HepG2 (cell line): ENCODE results near the gene MARF1. TPM values are rescaled to one million over a fixed set of nuclear protein-coding genes. Genes with fewer than 3 reads are reported as not detected.

ENCODE experiments used
- AHR ChIP-seq: IDR thresholded peaks from 2 replicates; pipeline ENCODE4 v1.6.1; 2018; ENCODE audit warnings: missing genetic modification reagents, missing compliant biosample characterization
- ARHGAP35 ChIP-seq: sonication (generic); formaldehyde crosslinking; IDR thresholded peaks from 2 replicates; pipeline ENCODE4 v1.9.0; 2022; ENCODE audit warnings: mild to moderate bottlenecking, inconsistent platforms, moderate library complexity, missing genetic modification reagents, borderline replicate concordance
- BCLAF1 ChIP-seq: fragments of 450-650 bp; IDR thresholded peaks from 2 replicates; pipeline ENCODE4 v1.6.1; 2017; ENCODE audit warnings: mild to moderate bottlenecking
- BORCS8-MEF2B ChIP-seq: sonication (generic); formaldehyde crosslinking; IDR thresholded peaks from 2 replicates; pipeline ENCODE4 v1.8.0; 2022; ENCODE audit warnings: mild to moderate bottlenecking, missing genetic modification reagents
- CHD2 ChIP-seq: IDR thresholded peaks from 2 replicates; pipeline ENCODE4 v1.6.1; 2011; ENCODE audit warnings: low read depth, low read length, improper control_type of control experiment
- CTCF ChIP-seq: sonication (generic); formaldehyde crosslinking; IDR thresholded peaks from 2 replicates; pipeline ENCODE4 v1.5.0; 2020; ENCODE audit warnings: mild to moderate bottlenecking, missing genetic modification reagents, moderate library complexity
- FOXO1 ChIP-seq: sonication (generic); formaldehyde crosslinking; IDR thresholded peaks from 2 replicates; pipeline ENCODE4 v1.4.0; 2020; ENCODE audit warnings: missing genetic modification reagents
- IKZF1 ChIP-seq: fragments of 450-650 bp; IDR thresholded peaks from 2 replicates; pipeline ENCODE4 v1.7.1; 2016
- KLF12 ChIP-seq: sonication (generic); formaldehyde crosslinking; IDR thresholded peaks from 2 replicates; pipeline ENCODE4 v1.4.0; 2020; ENCODE audit warnings: missing genetic modification reagents, borderline replicate concordance
- MTF1 ChIP-seq: sonication (generic); formaldehyde crosslinking; IDR thresholded peaks from 2 replicates; pipeline ENCODE4 v1.5.0; 2020; ENCODE audit warnings: missing genetic modification reagents
- MXD1 ChIP-seq: sonication (generic); formaldehyde crosslinking; IDR thresholded peaks from 2 replicates; pipeline ENCODE4 v1.4.0; 2020; ENCODE audit warnings: mild to moderate bottlenecking, missing genetic modification reagents
- NFE2L2 ChIP-seq: fragments of 150-350 bp; IDR thresholded peaks from 2 replicates; pipeline ENCODE4 v1.6.1; 2014; ENCODE audit warnings: low read length
- NFYB ChIP-seq: sonication (generic); formaldehyde crosslinking; IDR thresholded peaks from 2 replicates; pipeline ENCODE4 v1.4.0; 2020; ENCODE audit warnings: missing genetic modification reagents
- NKX3-1 ChIP-seq: sonication (generic); formaldehyde crosslinking; IDR thresholded peaks from 2 replicates; pipeline ENCODE4 v1.5.0; 2020; ENCODE audit warnings: missing genetic modification reagents
- PAF1 ChIP-seq: IDR thresholded peaks from 2 replicates; pipeline ENCODE4 v1.6.1; 2016; ENCODE audit warnings: missing genetic modification reagents, missing compliant biosample characterization
- SMAD9 ChIP-seq: sonication (generic); formaldehyde crosslinking; IDR thresholded peaks from 2 replicates; pipeline ENCODE4 v1.5.1; 2020; ENCODE audit warnings: mild to moderate bottlenecking, missing genetic modification reagents
- SPEN ChIP-seq: sonication (generic); formaldehyde crosslinking; IDR thresholded peaks from 2 replicates; pipeline ENCODE4 v1.5.1; 2020; ENCODE audit warnings: low read depth, mild to moderate bottlenecking, missing genetic modification reagents
- TBX2 ChIP-seq: sonication (generic); formaldehyde crosslinking; IDR thresholded peaks from 2 replicates; pipeline ENCODE4 v1.5.0; 2020; ENCODE audit warnings: missing genetic modification reagents, mild to moderate bottlenecking, borderline replicate concordance
- ZBTB25 ChIP-seq: IDR thresholded peaks from 2 replicates; pipeline ENCODE4 v1.6.1; 2018; ENCODE audit warnings: missing genetic modification reagents
- ZFP36L2 ChIP-seq: sonication (generic); formaldehyde crosslinking; IDR thresholded peaks from 2 replicates; pipeline ENCODE4 v1.4.0; 2020; ENCODE audit warnings: missing genetic modification reagents
- ZFX ChIP-seq: sonication (generic); formaldehyde crosslinking; IDR thresholded peaks from 2 replicates; pipeline ENCODE4 v1.4.0; 2020; ENCODE audit warnings: mild to moderate bottlenecking, low read depth, missing genetic modification reagents, moderate library complexity
- ZNF432 ChIP-seq: sonication (generic); formaldehyde crosslinking; IDR thresholded peaks from 2 replicates; pipeline ENCODE4 v1.5.0; 2020; ENCODE audit warnings: missing genetic modification reagents, mild to moderate bottlenecking, borderline replicate concordance
- ZNF496 ChIP-seq: sonication (generic); formaldehyde crosslinking; IDR thresholded peaks from 2 replicates; pipeline ENCODE4 v1.8.1; 2023; ENCODE audit warnings: mild to moderate bottlenecking, moderate library complexity, missing genetic modification reagents; ENCODE audit not compliant: insufficient replicate concordance
- ZNF563 ChIP-seq: sonication (generic); formaldehyde crosslinking; IDR thresholded peaks from 2 replicates; pipeline ENCODE4 v1.8.0; 2022; ENCODE audit warnings: mild to moderate bottlenecking, moderate library complexity, missing genetic modification reagents
- ZNF598 ChIP-seq: sonication (generic); formaldehyde crosslinking; IDR thresholded peaks from 2 replicates; pipeline ENCODE4 v1.5.1; 2020; ENCODE audit warnings: mild to moderate bottlenecking, missing genetic modification reagents, borderline replicate concordance
- ZNF788 ChIP-seq: sonication (generic); formaldehyde crosslinking; IDR thresholded peaks from 2 replicates; pipeline ENCODE4 v1.5.0; 2020; ENCODE audit warnings: mild to moderate bottlenecking, missing genetic modification reagents, borderline replicate concordance
- polyA plus RNA-seq, 8 experiments: library from polyadenylated mRNA; depleted of rRNA in 3 of 8; stranded (reverse) in 7 of 8; unstranded in 1 of 8; fragments of >200 nt; fragmentation: Illumina TruSeq in 4 of 8; extraction: Trizol in 4 of 8; gene quantifications; 2 replicates each; pipeline versions ENCODE4 v1.2.1 to v1.2.3, GENCODE V29; 2011 to 2016; ENCODE audit warnings: low read depth in 4 of 8, missing spikeins in 1 of 8, mixed read lengths in 1 of 8; ENCODE audit not compliant: insufficient read depth in 1 of 8
- total RNA-seq, 5 experiments: library from RNA; depleted of rRNA; stranded (reverse); fragments of >200 nt; fragmentation: Illumina TruSeq; extraction: Trizol; gene quantifications; 2 replicates each; pipeline ENCODE4 v1.2.3, GENCODE V29; 2016; ENCODE audit warnings: low read depth in 1 of 5

Gene MARF1
- total and polyA plus RNA-seq, 2 of the 13 experiments (the other 11 are each of a cell fraction or from before 2014, with no cell fraction given), result 8.7 to 20.7 TPM

- TF ChIP-seq MTF1 (CRISPR knock-in tag) (no peak), ZFP36L2 (CRISPR knock-in tag) (no peak), ZNF496 (CRISPR knock-in tag) (no peak), MXD1 (CRISPR knock-in tag) (no peak), ZBTB25 (CRISPR knock-in tag) (no peak), PAF1 (CRISPR knock-in tag) (no peak), SPEN (CRISPR knock-in tag) (0 out of 2 replicates have a peak, but pooled peaks have one; percentile 38), NKX3-1 (CRISPR knock-in tag) (no peak), IKZF1 (no peak), NFE2L2 (no peak), FOXO1 (0 out of 2 replicates have a peak, but pooled peaks have one; percentile 44), ZNF788 (CRISPR knock-in tag) (peak; percentile 76), ZFX (CRISPR knock-in tag) (peak; percentile 32; the same call in 1 of the 2 replicates), ZNF563 (CRISPR knock-in tag) (no peak), ZNF432 (CRISPR knock-in tag) (no peak), TBX2 (CRISPR knock-in tag) (0 out of 2 replicates have a peak, but pooled peaks have one; percentile 13), CHD2 (no peak), NFYB (no peak), BCLAF1 (no peak), CTCF (CRISPR knock-in tag) (0 out of 2 replicates have a peak, but pooled peaks have one; percentile 18), AHR (CRISPR knock-in tag) (no peak), ARHGAP35 (CRISPR knock-in tag) (no peak), BORCS8-MEF2B (peak; percentile 36; the same call in 1 of the 2 replicates), KLF12 (CRISPR knock-in tag) (no peak), SMAD9 (CRISPR knock-in tag) (no peak), ZNF598 (CRISPR knock-in tag) (peak; percentile 41; the same call in 1 of the 2 replicates)
These were observed 35.1 kb downstream of the MARF1 start (continued) for GRCh38 chr16:15607700-15608396.
